GM21717 (cell line): ENCODE measurements around the gene CYP27A1.

Experiments used
- ATAC-seq: cut with Tn5 transposase; IDR thresholded peaks from one replicate; pipeline ENCODE4 v1.9.1; 2021; ENCODE audit warnings: mild to moderate bottlenecking, moderate library complexity; ENCODE audit not compliant: unreplicated experiment

The CYP27A1 gene

DNA sequence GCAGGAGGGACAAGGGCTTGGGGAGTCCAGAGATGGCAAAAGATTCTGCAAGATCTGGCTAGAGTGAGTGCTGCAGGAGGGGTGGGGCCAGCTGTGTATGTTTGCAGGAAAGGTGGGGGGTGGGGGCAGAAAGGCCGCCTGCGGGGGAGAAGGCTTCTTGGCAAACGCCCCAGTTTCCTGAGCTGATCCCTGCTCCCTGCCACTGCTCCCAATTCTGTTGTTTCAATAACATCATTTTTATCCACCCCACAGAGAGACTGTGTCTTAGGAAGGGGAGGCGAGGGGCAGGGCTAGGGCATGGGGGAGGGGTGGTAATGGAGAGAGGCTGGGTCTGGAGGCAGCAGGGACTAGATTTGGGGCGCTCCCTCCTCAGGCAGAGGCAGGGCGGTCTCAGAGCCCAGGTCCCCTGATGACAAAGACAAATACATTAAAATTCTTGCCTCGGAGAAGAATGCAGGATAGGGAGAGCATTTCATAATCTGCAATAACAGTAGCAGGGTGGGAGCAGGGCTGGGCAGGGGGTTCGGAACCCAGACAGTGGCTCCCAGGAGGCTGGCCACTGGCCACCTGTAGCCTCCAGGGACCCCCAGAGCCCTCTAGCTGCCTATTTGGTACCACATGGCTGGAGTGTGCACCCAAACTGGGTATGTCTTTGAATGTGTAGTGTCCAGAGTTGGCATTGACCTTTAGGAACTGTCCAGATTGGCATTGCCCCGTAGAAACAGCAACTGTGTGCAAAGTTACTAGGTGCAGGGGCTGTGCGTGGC lies 75.6 kb downstream of the CYP27A1 start:
- no peak for ATAC-seq

DNA sequence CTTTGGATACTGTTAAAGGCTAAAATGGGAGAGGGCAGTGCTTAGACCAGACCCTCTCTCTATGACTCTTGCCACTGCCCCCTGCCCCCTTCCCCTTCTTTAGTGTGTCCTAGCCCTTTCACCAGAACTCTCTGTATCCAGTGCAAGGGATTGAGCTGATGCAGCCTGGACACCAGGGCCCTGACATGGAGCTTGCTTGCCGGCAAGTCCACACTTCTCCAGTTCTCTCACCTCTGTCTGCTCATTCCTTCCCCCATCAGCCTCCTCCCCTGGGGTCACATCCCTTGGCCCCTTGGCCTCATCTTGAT lies 76.1 kb downstream of the CYP27A1 start:
- no peak for ATAC-seq

DNA sequence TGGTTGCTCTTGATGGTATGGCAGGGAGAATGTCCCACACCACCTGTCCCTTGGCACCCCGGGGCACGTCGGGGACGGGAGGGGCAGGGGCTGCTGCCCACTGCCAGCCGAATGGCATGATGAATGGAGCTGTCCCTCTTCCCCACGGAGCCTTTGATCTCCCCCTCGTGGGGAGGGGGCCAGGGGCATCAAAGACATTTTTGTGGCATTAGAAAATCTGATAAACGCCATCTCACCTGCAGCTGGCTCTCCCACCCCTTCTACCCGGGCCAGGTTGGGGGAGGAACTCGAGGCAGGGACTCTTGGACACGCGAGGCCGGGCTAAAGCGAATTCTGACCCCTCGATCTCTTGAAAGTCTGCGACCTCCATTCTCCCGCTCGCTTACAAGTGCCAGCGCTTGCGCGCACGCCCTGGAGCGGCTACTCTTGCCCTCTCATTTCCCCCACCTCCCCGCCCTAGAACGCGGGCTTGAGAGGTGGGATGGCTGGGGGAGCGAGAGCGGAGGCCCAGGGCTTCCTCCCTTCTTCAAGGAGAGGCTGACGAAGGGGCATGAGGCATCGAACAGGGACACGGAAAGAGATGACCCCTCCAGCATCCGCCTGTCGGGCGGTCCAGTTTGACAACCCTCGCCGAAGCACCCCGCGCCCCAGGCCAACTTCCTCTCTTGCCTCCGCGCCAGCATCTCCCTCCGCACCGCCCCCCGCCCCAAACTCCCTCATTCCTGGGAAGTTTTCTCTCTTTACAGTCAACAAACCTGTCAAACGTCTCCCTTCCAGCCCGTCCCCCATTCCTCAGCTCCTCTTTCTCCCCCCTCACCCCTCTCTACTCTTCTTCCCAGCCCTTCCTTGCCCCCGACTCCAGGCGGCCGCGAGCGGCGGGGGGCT lies 77.0 kb downstream of the CYP27A1 start:
- no peak for ATAC-seq

DNA sequence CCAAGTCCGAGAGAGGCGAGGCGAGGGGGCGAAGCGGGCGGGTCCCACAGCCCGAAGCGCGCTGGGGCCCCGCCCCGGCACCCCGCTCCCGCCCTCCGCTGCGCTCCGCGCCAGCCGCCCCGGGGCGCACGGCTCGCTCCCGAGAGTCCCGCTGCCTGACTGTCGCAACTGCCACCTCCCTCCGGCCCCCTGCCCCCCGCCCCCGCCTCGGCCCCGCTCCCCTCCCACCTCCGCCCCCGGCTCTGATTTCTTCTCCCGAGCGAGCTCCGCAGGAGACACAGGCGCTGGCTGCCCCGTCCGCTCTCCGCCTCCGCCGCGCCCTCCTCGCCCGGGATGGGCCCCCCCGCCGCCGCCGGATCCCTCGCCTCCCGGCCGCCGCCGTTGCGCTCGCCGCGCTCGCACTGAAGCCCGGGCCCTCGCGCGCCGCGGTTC lies 77.6 kb downstream of the CYP27A1 start, which contains the start of gene WNT6:
Gene WNT6 (plus strand): TSS at position 250 of the 432 bp plus-strand sequence. CDS start 233 bp downstream, outside the sequence.
- no peak for ATAC-seq

DNA sequence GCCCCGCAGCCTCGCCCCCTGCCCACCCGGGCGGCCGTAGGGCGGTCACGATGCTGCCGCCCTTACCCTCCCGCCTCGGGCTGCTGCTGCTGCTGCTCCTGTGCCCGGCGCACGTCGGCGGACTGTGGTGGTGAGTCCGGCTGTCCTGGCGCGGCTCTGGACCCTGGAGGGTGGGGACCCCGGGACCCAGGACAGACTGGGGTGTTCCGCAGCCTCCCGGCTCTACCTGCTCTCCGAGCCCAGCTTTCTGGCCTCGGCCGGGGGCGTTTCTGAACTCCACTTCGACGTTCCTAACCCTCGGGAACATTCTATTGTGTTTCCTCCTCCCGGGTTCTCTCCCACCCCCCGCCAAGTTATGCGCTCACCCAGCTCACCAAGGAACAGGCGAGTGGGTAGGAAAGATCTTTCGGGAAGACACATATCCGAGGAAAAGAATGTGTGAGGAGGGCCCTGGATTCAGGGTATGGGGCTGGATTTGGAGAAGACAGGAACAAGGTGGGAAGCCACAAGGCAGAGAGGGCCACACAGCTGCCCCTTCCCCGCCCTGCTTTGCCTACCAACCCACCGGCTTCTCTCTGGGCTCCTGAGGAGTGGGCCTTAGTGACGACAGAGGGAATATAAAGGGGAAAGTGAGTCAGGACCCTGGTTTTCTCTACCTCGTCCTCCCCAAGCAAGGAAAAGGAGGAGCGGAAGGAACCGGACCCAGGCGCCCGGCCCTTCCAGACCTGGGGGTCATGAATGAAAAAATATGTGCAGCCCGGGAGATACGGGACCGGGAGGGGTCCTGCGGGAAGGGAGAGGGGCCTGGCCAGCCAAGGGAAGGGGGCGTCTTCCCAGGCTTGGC lies 78.3 kb downstream of the CYP27A1 start:
- ATAC-seq, result no peak

DNA sequence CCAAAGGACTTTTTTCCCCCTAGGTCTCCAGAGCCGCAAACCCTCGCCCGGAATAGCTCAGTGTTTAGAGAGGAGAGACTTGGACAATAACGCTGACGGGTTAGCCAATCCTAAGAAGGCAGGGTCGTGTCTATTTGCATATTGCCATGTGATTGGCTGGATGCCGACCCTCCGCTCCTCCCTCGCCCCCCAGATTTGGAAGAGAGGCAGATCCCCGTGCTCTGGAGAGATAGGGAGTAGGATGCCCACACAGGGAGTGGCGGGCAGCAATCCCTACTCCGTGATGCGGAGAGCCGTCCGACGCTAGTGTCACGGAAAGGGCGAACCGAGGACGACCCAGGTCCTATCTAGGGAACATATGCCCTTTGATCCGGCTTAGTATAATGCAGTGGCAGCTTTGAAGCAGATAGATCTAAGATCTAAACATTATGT lies 79.0 kb downstream of the CYP27A1 start:
- ATAC-seq, result no peak

DNA sequence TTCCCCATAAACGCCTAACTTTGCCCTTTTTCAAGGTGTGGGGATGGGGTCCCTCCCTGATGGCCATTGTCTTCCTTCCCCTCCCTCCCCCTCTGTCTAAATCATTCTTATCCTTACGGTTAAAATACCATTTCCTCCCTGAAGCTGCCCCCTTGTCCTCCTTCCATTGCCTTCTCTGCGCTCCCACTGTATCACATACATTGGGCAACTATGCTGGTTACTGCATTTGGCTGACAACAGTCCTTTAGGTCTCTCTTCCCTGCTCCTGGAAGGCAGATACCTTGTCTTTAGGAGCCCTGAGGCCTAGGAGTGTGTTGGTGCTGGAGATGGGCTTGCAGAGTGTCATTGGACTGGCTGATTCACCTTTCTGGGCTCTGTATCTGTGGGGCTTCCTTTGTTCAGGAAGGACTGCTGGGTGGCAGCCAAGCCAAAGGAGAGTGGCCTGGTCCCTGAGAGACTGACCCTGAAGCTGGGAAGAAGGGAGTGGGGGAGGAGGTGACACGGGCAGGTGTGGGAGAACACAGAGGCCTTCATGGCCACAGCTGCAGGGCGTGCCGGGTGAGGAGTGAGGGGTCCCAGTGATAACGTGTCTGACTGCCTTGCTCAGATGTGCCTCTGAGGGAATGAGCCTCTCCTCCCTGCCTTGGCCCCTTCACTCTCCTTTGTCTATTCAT lies 79.8 kb downstream of the CYP27A1 start:
- no peak for ATAC-seq

DNA sequence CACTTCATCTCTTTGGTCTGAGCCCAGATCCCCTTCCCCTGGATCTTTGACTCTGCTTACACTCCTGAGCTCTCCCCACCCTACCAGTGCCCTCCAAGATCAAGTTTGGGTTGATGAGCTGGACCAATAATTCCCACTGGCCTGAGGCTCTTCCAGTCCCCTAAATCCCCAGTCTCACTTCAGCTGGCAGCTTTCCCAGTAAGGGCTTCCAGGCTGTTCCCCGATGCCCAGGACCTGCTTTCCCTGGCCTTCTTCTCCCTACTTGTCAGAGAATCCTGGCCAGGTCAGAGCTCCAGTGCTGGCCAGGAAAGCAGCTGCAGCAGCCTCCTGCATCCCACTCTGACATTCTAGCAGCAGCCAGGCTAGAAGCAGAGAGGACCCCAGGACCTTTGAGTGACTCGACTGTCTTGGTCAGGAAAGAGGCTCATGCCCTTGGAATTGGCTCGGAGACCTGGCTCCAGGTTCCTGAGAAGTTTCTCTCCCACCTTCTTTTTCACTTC lies 81.1 kb downstream of the CYP27A1 start:
- no peak for ATAC-seq
